OCI-M1 (cell line): ENCODE data around the gene TFEB.

Experiments used
- DNase-seq: peaks from one replicate; lab custom pipeline; 2025; lab: John Stamatoyannopoulos, UW

TFEB gene

DNA sequence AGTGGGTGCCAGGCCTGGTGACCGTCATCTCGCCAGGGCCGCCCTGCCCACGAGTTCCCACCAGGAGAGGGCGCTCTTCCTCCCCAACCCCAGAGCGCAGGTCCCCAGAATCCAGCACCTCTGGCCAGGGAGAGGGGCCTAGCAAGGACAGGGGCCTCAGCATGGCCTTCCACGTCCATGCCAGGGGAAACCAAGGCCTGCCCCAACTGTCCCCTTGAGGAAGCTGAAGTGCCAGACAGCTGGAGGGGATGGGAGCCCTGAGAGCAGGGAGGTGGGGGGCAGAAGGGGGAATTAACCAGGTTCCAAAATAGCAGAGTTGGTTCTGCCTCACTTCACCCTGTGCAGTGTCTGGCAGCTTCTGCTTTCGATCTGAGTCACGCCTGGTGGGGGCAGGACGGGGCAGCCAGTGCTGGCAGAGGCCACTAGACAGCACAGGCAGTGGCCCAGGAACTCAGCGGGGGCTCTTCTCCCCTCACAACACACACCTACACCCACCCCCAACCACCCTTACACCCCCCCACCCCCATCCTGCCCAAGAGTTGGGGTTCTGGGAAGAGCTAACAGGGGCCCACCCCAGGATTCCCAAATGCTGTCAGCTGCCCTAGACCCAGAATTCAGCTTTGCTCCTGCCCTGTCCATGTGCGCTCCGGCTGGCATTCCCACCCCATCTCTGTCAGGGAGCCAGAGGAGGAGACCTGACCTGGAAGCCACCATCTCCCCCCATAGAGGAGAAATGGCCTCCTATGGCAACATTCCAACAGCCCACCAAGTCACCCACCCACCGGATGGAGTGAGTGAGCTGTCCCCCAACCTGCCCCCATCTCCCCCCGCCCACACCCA is 29.2 kb downstream of the TFEB start:
- peak; percentile 79 for DNase-seq

DNA sequence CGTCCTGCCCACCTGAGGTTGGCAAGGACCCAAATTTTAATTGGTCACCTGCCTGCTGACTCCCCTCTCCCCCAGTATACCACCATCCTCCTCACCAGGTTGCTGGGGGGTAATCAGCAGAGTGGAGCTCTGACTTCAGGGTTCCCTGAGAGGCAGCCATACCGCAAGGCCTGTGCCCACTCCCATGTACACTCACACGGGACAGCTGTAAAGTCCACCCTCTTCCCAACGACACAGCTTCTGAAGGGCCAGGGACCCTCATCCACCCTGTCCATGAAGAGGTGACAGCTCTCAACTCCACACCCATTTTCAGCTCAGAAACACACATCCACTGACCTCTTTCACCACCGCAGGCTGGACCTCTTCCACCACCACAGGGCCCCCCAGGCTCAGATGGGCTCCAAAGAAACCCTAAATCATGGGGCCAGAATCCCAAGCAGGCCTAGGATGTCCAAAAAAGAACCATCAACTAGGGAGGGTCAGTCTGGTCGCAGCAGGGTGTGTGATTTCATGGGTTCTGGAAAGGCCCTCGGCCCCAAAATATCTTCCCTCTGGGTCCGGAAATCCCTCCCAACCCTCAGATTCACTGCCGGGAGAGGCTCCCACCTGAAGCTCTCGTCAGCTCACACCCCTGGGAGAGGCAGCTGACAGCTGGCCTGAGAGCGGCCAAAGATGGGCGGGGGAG is 30.0 kb downstream of the TFEB start:
- no peak for DNase-seq

DNA sequence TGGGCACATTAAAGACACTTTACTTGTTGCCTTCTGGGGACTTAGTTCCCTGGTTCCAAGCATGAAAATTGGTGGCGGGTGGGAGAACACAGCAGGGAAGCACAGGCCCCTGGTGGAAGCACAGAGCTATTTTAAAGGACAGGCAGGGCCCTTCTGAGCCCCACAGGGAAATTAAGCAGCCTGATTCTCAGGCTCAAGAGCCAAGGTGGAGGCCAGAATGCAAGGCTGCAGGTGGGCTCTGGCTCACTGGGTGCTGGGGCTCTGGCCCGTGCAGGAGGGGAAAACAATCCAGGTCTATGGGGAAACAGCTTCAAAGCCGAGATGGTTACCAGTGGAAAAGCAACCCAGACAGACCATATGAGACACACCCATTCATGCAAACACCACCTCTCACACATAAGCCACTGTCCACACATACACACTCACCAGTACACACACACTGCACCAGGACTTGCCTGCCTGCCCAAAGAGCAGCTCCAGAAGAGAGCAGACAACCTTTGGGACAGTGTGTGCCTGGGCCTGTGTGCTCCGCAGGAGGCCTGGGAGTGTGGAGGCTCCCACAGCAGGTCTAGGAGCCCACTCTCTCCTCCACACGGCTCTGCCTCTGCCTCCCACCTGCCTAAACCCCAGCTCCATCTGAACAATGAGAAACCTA is 30.6 kb downstream of the TFEB start:
- no peak for DNase-seq

DNA sequence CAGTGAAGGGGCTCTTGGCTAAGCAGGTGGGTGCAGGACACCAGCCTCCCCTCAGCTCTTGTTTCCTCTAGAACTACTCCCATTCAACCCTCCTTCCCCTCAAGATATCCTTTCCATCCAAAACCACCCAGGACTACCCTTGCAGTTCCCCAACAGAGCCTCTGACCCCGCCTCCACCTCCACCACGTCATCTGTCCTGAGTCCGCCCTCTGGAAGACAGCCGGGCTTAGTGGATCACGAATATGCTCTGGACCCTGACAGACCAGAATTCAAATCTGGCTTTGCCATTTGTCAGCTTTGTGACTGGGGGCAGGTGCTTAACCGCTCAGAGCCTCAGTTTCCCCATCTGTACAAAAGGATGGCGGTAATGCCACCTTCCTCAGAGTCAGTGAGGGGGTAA is 31.4 kb downstream of the TFEB start:
- no peak for DNase-seq

DNA sequence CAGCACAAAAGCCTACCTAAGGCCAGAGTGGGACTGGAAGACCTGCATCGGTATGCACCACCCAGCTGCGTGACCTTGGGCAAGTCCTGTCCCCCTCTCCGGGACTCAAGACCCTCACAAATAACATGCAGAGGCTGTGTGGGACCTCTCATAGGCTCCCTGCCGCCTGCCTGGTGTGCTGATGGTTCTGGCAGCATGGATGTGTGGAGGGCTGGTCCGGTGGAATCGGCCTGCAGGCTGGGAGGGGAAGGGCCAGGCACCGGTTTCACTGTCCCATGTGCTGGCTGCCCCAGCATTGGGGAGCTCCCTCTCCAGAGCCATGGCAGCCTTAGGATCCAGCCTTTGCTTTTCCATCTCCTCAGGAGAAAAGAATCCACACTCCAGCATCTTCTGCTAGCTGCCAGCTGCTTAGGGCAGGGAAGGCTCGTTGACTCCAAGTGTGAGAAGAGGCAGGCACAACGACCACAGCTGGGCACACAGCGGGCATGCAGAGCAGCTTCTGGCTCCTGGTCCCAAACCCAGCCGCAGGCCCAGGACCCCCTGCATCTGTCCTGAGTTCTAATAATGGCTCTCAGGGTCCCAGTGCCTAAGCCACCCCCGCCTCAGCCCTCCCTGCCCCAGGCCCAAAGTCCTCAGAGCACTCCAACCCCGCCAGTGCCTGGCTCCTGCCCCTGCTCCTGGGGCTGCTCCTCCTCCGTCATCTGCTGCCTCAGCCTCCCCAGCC is 32.5 kb downstream of the TFEB start:
- DNase-seq = no peak

DNA sequence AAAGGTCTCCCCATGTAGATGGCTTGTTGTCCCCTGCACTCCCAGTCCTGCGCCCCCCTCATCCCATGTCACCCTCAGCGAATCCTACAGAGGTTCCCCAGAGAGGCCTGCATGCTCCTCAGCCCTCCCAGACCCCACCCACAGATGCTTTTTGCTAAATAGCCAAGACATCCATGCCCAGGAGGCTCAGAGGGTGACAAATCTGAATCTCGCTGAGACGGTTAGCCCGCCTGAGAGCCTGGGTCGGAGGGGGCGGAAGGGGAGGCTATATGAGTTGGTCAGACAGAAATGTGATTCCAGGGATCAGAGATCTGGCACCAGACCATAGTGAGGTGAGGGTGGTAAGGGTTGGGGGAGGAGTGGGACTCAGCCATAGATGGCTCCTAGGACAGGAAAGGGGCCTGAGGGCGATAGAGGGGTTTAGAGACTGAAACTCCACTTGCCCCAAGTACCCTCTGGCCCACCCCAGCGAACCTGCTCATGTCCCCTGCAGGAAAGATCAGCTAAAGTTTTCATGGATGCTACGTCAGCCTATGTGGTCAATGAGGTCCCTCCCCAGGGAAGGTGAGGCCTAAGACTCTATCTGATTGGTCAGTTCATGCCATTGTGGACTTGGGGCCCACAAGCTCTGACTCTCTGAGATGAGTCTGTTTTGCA is 33.2 kb downstream of the TFEB start:
- DNase-seq = no peak

DNA sequence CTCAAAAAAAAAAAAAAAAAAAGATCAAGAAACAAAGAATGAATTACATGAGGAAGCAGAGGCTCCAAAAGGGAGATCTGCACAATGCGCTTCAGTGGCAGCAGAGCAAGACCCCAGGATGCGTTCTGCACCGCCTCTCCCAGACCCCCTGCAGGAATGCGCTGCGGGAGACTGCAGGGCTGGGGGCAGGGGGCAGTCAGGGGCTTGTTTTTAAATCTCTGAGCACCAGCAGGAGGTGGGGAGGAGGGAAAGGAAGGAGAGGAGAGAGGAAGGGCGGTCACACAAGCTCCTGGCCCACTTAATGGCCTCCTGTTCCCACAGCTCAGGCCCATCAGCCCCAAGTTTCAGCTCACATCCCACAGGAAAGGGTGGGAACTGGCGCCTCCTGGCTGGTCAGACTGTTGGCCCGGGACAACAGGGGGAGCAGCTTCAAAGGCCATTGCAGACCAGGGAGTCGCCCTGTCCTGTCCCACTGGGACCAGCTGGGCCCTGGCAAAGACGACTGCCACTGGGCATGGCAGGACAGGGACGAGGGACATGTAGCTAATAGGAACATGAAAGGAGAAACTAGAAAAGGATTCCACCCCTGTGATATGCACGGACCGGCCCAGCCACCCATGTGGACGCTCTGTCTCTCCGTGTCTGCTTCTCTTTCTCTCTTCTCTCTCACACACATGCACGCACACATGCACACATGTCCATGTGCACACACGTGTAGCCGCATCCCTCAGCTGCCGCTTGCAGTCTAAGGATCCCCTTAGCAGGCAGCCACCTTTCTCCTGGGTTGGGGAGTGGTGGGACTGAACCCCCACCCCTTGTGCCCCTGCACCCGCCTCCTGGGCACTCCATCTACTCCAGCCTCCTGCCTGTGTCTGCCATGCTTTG is 34.7 kb downstream of the TFEB start:
- DNase-seq = no peak

DNA sequence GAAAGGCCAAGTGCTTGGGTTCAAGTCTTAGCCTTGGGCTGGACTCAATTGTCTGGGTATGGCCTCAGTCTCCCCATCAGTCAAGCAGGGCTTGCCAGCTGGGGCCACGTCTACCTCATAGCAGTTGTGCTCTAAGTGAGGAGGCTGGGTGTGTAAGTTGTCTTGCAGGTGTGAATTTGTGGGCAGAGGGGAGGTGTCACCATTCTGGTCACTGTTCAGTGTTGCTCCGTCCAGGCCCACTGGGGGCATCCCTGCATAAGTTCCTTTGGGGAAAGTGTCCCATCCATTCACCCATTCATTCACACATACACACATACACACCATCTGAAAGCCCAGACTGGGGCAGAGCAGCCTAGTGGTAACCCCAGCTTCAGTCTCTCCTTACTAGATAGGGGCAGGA is 36.3 kb downstream of the TFEB start:
- no peak for DNase-seq

DNA sequence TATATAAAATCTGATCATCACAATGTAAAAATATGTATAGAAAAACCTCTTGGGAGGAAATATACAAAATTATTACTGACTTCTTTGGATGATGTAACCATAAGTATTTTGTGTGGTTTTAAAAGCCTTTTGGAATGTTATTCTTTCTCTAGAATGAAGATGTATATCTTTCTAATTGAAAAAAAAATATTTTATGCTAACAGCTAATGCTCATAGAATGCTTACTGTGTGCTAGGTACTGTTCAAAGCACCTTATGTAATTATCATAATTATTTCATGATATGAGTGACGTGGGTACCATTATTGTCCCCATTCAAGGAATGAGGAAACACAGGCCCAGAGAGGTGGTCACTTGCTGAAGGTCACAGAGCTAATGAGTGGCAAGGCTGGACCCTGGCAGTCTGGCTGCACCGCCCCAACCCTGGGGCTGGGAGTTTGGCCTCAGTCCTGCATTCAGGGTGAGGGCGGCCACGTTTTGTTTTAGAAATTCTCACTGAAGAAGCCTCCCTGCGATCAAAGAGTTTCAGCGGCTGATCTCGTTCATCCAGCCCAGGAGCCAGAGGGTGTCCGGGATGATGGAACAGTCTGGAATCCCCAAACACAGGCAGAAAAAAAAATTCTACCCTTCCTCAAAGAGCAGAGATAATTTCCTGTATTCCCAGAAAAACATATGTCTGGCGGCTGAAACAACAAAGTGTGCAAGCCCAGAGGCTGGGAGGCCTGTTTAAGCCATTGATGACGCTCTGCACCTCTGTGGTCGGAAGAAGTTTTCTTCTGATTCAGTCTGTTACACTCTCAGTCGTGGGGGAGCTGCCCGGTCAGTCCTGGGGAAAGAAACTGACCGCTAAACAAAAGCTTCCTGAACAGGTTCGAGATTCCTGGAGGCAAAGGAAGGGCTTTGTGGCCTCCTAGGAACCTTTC is 37.3 kb downstream of the TFEB start:
- DNase-seq = no peak

DNA sequence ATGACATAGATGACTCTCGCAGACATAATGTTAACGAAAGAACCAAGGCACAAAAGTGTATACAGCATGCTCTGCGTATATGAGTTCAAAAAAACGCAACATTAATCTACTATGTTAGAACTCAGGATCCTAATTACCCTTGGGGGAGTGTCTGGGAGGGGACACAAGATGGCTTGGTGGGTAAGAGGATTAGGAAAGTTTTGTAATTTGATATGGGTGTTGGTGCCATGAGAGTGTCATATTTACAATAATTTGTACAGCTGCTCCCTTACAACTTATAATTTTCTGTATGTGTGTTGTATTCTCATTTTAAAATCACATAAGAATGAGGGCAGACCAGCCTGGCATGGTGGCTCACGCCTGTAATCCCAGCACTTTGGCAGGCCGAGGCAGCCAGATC is 38.6 kb downstream of the TFEB start:
- DNase-seq = peak; percentile 10

DNA sequence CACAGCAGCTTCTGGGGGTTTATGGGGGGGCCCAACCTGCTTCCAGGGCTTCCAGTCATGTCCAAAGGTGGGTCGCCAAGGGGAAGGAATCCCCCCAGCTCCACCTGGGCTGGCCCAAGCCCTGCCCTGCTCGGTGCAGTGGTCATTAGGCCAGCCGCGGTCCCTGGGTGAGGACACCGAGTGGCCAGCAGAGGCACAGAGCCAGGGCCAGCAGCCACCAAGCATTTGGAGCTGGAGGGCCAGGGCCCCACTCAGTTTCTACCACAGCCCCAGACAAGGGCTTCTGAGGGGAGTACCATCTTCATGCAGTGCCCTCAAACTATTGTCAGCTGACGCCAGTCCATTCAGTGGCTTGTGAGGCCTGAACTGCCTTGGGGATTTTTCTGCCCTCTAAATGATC is 39.6 kb downstream of the TFEB start:
- no peak for DNase-seq

DNA sequence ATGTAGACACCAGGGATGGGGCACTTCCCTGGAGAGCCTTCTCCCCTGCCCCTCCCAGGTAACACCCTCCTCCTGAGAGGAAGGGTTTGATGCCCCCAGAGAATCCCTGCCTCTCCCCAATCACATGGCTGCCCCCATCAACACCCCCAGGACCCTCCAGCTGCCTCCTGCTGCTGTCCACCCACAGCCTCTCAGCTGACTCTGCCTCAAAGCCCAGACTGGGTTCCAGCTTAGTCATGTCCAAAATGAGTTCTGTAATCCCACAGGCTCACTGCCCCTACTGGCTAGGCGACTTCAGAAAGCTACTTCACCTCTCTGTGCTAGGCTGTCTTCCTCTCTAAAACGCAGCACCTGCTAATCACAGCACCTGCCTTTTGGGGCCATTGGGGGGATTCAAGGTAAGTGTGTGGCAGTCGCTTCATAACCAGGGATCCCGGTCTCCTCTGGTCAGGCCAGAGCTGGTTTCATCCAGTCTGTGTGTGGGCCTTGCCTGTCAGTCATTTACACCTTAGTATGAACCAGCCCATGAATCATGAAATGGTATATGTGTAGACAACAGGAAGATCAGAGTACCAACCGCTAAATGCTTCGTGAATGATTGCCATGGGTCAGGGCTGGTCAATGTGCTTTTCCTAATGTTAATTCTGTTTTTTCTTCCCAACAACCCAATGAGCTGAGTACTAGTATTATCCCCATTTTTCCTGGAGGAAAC is 40.4 kb downstream of the TFEB start:
- DNase-seq = peak; percentile 14

DNA sequence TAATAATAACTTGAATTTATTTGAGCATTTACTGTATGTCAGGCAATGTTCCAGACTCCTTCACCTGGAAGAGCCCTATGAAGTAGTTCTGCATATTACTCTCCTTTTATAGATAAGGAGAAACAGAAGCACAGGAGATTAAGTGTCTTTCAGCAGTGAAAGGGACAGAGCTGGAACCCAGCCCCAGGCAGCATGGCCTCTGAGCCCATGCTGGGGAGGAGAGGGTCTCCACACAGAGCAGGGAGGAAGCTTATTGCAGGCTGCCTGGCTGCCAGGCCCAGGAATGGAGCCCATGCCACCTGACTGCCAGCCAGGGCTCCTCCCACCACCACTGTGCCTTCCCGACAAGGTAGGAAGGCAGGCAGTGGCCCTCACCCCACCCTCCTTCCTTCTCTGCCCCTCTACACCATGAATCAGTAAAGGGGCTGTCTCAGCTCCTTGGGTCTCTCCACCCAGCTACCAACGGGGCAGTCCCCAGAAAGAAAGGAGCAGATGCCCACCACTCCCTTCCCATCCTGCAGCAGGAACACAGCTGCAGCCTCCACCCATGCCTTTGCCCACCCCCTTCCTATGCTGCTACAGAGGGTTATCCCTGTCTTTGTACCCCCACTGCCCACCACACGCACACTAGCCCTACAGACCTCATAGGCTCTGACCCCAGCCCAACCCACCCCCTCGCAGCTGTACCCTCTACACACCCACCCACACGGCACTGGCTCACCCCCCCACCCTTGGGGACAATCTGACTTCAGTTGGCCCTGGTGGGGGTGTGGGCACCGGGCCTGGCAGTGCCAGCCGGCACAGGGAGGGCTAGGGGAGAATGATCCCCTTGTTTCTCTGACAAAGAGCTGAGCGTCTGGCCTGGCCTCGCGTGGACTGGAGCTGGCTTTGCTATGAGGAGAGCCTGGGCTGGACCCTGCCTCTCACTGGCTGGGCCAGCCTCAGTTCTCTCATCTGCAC is 41.8 kb downstream of the TFEB start:
- no peak for DNase-seq

DNA sequence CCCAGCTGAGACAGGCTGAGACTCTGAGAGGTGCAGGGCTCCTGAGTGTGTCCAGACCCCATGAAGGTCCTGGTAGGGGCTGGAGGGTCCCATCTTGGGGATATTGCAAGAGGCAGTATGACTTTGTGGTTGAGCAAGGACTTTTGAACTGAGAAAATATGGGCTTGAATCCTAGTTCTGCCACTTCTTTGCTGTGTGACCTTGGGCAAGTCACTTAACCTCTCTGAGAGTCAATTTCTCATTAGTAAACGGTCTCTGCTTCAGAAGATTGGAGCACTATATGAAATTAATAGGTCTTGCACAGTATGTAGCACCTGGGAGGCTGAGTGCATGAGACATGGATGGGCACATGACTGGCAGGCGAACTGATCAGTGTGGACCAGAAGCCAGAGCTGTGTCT is 42.7 kb downstream of the TFEB start:
- DNase-seq = no peak

DNA sequence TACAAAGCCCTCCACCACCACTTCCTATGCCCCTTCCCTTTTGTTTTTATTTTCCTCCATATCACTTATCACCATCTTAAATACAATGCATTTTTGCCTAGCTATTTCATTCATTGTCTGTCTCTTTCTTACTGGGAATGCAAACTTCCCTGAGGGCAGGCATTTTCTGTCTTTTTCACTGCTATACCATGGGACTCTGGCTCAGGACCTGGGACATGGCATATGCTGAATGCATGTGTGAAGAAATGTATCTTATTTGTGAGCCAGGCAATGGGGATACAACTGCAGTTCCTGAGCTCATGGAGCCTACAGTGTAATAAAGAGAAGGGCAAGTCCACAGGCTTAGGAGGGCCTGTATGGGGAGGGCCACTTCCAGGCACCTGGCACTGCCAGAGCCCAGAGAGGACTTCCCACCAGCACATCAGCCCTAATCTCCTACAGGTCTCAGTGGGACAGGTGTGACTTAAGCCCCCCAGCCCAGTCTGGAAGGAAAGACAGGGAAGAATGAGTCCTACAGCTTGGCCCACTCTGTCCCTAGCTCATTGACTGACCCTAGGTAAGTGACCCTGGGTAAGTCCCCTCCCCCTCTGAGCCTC is 43.2 kb downstream of the TFEB start:
- no peak for DNase-seq

DNA sequence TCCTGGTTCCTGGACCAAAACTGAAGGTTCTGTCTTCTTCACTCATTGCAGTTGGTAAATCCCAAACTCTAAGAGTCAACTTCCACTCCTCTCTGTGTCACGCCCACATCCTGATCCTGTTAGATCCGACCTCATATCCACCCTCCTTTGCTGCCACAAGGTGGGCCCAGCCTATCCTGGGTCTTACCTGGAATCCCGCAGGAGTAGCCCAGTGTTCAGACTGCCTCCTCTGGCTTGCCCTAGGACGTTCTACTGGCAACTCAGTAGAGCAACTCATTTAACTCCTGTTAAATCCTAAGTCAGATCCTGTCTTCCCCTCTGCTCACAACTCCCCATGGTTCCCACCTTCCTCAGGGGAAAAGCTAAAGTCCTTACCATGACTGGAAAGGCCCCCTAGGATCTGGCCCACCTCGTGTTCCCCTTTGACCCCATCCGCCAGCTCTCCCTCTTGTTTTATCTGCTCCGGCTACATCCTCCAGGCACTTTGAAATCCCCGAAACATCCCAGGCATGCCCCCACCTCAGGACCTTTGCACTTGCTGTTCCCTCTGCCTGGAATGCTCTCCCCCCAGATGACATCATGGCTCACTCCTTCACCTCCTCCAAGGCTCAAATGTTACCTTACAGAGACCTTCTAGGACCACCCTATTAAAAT is 43.9 kb downstream of the TFEB start:
- no peak for DNase-seq
